ENCODE results near the gene CD53.

GRCh38 chr1:110877776-110878175 lies 4.8 kb downstream of the CD53 start:
- TF ChIP-seq ZNF8 (CRISPR knock-in tag; IDR thresholded peaks at IDR 0.05) (no peak), ZFP3 (CRISPR knock-in tag; IDR thresholded peaks at IDR 0.05) (no peak), ARNTL (CRISPR knock-in tag; IDR thresholded peaks at IDR 0.05; ENCODE audit: borderline replicate concordance, low read depth) (no peak), POU6F1 (CRISPR knock-in tag; IDR thresholded peaks at IDR 0.05; ENCODE audit: borderline replicate concordance, low read depth) (no peak), RARB (CRISPR knock-in tag; IDR thresholded peaks at IDR 0.05) (no peak), TOX (CRISPR knock-in tag; IDR thresholded peaks at IDR 0.05; ENCODE audit: borderline replicate concordance) (no peak), PATZ1 (CRISPR knock-in tag; IDR thresholded peaks at IDR 0.05; ENCODE audit: borderline replicate concordance) (no peak)
